Effector CD8-positive, alpha-beta T cell (primary cell): Measurements from ENCODE around the gene MYOF.
"Not testable (repeated sequence)": the region's sequence is repeated elsewhere in the genome, so short reads cannot be mapped to it uniquely, and the experiment has no call there.

Experiments used
- DNase-seq: peaks from one replicate; lab custom pipeline; 2025; lab: John Stamatoyannopoulos, UW

The MYOF gene

DNA sequence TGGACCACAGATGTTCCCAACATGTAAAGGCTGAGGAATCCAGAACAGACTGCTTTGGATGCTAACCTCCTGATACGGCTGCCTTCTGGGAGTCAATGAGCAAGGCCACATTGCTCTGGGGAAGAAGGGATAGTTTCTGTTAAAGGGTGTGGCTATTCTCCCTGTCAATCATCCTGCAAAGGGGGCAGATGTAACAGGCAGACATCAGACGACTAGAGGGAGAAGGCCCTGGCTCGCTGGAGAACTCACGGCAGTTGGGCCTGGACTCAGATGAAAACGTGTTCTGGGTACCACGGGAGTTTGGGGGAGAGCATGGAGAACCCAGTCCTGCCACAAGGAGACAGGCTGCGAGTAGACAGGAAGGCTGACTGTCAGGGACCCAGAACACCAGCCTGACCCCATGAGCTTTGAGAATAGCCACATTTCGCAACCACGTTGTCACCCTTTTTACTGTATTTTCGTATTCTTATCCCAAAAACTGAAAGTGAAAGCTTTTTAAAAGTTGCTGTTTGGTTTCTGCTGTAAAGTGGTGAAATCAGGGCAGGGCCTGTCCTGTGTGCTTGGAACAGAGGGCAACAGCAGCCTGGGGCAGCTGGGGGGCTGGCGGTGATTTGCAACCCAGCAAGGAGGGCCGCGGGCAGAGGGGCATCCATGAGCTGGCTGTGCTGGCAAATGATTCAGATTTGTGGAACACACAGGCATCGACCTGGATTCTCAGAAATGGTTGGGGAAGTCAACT is 95.3 kb downstream of the MYOF start:
- DNase-seq = no peak

DNA sequence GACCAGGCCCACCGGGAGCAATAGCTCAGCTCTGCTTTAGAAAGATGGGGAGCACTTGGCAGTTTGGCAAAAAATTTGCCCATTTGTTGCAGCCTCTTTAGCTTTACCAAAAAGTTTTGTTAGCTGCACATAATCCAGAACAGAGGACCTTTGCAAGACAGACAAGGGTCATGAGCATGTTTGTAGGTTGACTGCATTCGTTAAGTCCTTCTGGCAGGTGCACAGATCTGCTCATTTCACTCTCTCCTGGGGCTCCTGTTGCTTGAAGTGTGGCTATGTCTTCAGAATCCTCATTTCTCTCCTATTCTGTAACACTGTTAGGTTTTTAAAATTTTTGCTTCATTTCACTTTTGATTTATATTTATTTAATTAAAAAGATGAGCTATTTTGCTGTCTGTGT is 96.8 kb downstream of the MYOF start:
- no peak for DNase-seq

DNA sequence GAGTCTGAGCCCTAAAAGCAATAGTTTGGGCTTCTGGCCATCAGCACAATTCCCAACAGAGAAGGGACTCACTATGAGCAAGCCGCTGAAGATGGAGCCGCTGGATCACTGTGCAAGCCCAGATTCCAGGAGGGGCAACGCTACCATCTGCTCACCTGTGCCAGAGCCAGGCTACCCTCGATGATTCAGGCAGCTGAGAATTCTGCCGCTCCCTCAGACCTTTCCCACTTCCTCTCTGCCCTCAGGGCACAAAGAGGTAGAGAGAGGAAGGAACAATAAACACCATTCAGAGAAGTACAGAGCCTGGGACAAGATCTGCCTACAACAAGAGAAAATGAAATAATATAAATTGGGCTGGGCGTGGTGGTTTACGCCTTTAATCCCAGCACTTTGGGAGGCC is 98.1 kb downstream of the MYOF start:
- no peak for DNase-seq

DNA sequence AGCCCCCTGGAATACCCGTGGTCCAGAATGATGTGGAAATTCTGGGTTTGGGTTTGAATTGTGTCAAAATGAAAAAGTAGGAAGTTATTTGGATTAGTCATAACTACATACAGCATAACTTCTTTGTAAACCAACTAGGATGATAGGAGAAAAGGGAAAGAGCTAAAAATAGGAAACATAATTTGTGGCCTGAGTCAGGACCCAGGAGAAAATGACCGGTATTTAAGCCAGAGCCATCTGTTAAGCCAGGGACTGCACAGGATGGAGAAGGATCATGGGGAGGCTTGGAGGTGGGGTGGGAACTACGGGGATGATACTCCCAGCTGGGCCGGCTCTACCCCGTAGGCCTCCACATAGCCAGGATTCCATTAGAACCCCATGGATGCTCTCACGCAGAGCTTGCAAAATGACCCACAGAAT is 98.6 kb downstream of the MYOF start:
- no peak for DNase-seq

DNA sequence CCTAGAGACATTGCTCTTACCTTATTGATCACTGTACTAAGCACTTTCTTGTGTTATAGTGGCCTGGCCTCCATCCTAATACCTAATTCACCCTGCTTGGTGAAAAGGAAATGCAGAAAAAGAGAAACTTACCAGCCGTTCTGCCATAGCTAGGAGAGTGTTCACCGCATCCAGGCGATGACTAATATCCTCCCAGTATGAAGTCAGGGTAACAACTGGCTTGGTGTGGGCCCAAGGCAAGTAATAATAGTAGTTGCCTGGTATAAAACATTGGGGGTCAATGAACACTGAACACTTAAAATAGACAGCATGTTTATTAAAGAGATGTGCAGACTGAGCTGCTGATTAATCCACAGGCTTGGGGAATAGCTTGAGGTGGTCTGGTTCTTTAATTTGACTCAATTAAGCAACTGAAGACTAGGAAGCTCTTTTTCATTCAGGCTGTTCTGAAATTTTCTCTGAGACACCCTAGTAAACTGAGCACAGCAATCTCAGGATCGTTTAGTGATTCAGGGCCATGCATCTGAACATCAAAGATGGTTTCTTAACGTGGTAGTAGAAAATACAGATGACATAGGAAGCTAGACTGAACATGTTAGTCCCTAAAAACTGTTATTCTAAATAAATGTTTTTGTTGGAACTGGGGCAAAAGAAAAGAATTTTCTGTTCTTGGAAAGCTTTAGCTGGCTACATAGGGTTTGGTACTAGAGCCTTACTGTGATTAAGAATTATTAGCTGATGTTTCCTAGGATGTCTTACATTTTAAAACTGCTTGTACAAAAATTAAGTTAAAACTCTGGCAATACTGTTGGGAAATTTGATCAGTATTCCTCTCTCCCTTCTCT is 102.2 kb downstream of the MYOF start:
- DNase-seq = no peak

DNA sequence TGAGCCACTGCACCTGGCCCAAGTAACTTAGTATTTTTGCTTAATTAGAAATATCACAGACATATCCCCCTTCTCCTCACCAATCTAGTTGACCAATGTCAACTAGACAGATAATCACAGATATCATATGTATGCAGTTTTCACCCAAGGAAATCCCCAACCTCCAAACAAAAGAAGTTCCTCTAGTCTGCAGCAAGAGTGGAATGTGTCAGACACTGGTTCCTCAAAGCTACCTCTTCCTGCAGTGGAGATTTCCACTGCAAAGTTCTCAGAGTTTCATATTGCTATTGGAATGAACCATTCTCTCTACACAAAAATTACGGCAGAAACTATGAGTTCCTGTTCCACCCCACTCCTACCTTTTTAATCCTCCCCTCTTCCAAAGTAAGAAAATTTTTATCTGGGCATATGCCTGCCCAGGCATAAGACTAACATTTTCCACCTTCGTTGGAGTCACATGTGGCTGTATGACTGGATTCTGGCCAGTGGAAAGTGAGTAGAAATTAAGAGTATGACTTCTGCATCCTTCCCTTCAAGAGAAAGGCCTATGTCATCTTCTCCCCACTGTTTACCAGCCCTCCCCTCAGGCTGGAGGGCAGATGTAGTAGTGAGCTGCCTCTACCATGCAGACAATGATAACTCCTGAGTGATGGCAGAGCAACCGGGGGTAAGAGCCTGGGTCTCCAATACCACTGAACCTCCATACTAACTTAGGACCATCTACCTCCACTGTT is 103.0 kb downstream of the MYOF start:
- DNase-seq = no peak

DNA sequence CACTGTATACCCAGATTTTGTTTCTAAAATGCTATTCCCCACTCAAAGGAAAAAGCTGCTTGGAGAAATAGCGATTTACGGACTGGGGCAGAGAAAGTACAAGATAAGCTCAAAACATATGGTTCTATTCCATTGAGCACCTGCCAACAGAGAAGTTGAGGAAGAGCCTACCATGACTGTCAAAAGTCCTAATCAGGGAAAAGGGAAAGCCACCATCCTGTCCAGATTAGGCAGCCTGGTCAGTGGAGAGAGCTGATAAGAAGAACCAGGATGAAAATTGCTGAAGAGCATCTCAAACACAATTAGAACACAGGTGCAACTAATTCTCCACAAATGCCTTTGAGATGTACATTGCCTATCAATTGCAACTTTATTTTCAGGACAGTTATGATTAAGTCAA is 104.1 kb downstream of the MYOF start:
- DNase-seq = no peak

DNA sequence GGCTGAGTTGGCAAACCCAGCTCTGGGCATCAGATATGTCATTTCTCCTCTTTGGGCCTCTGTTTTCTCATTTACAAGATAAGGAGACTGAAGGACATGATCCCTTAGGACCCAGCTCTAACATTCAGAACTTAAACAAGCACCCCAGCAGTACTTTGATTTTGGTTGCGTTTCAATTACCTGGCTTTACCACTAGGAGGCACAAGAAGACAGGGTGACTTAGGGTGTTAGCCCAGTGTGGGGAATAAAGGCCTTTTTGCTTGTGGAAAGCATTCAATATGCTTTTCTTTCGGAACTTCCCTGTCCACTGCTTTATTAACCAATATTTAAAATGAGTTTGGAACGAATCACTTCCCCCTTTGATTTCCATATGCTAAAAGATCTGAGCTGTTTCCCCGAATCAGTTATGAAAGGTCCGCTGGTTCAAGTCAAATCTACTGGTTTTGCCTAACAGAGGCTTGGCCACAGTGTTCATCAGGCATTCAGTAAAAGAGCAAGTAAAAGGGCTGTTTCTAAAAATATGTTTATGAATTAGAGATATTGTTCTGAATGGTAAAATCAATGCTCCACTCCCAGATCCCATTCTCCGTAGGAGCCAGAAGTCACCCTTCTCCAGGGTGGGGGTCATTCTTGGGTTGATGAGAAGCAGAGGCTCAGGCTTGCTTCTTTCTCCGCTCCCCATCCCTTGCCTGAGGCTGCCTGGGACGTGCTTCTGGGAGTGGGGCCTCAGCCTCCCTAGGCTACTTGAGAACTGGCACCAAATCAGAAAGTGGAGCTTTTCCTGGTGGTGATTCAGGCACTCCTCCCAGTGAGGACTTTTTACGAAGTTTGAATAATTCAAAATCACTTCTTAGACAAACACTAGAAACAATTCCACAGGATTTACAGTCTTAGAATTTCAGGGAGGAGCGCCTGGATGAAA is 105.5 kb downstream of the MYOF start:
- DNase-seq = no peak

DNA sequence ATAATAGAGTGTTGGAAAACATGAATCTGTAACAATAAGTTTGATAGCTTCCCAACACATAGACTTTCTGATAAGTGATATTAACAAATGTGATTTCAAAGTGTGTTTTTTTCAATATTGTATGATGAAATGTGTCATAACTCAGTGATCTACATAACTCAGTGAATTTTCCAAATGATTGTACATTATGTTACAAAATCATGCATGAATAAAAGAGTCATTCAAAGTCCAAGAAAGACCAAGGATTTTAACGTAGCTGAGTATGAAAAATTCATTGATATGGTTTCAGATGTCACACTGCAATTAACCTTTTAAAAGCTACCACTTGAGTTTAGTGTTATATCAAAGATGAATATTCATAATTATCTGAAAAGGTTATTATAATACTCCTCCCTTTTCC is 111.2 kb downstream of the MYOF start:
- no peak for DNase-seq

DNA sequence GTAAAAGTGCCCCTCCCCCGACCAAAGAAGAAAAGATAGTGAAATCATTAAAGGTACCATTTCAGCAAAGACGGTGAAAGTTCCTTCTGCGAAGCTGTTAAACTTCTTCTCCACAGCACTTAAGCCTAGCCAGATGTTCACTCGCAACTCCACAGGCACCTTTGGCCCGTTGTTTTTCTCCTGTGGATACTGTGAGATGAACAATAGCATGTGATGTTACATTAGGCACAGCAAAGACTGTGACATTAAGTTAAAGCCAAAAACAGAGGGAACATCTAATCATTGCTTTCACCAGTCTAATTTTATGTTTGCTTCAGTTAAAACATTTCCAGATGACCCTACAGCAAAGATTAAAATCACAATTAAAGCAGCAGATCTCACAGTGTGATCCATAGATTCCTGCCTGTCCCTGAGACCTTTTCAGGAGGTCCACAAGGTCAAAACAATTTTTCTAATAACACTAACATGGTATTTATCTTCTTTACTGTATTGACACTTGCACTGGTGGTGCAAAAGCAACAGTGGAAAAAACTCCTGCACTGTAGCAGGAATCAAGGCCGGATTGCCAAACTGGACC is 112.5 kb downstream of the MYOF start:
- no peak for DNase-seq

DNA sequence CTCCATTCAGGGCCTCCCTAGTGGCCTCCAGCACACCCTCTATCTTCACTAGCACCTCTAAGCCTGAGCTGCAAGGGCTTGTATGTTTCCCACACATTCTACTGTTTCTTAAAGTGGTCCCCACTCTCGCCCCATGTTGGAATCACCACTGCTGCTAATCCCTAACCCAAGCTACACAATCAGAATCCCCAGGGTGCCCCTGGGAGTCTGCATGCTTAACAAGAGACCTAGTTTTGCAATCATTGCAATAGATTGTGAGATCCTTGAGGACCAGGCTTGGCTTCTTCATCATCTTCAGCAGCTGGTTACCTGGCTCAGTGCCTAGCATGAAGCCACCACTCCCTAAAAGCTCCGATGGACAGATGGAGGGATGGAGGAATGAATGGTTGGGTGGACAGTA is 113.9 kb downstream of the MYOF start:
- DNase-seq = no peak

DNA sequence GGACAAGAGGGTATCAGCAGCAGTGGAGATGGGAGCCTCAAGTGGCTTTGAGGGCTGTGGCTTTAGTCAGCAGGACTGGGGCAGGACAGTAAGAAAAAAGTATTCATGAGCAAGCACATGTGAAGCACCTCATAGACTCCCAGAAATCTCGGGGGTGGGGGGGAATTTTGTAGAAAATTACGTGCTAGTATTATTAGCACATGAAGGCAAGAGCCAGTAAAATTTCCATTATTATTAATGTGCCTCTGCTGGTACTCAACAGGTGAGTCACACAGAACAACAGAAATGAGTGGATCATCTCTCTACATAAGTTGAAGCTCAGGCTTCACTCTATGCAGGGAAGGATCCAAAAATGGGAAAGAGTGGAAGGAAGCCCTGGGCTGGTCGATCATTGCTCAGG is 114.5 kb downstream of the MYOF start:
- no peak for DNase-seq

DNA sequence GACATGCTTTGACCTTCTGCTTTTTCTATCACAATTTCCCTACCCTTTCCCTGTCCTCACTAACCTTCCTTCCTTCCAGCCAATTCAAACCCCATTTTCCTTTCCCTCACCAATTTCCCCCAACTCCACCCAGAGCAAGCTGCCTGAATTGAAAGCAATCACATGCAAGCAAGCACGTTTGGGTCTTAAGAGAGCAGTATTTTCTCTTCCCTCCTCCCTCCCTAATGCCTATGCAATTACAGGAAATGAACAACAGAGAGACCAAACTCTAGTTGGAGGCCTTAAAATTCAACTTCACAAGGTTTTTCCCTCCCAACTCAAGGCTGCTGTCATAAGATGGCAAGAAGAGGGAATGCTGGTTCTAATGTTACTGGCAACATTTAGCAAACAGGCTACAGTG is 117.2 kb downstream of the MYOF start:
- DNase-seq = no peak

DNA sequence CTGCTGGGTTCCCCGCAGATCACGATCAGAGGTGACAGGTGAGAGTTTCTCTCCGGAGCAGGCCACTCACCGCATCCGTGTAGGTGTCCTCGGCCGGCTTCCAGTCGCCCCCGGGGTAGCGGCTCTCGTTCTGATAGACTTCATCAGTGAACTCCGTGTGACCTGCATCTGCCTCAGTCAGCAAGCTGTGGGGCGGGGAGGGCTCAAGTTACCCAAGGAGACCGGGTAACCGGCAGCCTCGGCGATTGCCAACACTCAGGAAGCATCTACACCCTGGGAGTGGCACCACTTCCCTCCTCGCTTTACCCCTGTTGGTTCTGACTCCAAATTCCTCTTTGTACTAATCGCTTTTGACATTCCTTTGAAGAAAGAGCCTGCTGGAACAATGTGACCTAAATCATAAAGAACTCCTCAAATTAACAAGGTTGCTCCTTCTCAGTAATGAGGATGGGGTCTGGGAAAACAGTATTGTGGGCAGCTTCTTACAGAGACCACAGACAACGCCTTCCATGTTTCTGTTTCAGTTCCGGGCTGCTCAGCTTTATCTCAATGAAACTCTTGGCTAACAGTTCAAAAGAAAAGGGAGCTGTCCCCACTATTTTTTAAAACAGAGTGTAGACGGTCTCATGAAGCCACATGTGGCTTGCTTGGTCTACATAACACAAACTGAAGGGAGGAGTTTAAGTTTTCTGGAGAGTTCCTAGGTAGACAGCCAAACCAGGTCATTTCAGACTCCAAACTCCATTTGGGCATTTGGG is 118.1 kb downstream of the MYOF start:
- DNase-seq = no peak

DNA sequence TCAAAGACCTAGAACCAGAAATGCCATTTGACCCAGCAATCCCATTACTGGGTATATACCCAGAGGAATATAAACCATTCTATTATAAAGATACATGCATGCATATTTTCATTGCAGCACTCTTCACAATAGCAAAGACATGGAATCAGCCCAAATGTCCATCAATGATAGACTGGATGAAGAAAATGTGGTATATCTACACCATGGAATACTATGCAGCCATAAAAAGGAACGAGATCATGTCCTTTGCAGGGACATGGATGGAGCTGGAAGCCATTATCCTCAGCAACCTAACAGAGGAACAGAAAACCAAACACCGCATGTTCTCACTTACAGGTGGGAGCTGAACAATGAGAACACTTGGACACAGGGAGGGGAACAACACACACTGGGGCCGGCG is 123.7 kb downstream of the MYOF start:
- not testable (repeated sequence) for DNase-seq

DNA sequence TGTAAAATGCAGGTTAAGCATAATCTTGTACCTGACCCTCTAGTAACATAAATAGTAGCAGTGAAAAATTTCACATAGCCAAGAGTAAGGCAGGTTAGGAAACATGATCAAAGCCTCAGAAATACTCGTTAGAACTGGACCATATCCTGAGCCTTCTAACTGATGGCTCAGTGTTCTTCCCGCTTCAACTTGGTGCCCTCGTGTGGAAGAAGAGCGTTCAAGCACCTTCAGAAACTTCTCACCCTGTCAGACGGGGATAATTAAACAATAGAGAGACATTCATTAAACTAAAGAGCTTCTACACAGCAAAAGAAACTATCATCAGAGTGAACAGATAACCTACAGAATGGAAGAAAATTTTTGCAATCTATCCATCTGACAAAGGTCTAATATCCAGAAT is 124.5 kb downstream of the MYOF start:
- DNase-seq = no peak

DNA sequence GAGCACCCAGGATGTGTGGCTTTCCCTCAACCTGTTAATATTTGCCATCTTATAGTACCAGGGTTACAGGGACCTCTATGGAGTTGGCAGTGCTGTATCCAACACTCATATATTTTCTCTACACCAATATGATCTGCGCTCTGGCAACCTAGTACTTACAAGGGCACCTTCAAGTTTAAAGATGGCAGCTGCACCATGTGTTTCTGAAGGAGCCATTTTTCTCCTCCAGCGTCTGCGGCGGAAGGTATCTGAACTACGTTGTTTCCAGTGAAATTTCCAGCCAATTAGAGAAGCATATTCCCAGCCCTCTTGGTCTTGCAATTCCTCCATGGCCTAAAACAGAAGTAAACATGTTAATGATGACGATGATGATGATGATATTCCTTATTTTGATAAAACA is 125.6 kb downstream of the MYOF start:
- DNase-seq = no peak

DNA sequence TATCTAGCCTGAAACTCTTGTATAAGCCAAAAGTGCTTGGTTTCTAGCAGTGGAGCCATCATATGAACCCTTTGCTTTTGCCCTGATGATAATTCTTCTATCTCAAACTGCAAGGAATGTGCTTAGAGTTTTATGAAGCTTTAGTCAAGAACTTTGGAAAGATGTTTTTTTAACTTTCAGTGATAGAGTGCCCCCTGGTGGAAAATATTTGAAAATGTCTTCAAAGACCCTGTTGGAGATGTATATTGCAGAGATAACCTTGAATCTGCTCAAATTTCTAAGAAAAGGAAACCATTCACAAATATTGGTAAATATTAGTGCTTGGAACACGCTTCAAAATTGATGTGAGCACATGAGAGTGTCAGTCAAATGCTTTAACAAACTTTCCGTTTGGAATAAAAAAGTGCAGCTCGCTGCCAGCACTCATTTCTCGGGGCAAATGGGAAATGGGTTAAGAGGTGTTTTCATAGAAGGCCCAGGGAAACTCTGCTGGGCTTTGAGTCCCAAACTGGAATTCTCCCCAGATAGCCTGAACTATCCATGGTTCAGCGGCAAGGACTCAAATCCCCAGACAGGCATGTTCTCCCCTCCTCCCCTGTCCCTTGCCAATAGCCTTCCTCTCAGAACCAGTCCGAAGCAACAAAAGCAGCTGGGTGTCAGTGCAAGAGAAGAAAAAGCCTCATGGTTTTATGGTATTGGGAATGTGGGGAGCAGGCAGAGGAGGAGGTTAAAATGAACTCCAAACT is 129.3 kb downstream of the MYOF start:
- DNase-seq = no peak

DNA sequence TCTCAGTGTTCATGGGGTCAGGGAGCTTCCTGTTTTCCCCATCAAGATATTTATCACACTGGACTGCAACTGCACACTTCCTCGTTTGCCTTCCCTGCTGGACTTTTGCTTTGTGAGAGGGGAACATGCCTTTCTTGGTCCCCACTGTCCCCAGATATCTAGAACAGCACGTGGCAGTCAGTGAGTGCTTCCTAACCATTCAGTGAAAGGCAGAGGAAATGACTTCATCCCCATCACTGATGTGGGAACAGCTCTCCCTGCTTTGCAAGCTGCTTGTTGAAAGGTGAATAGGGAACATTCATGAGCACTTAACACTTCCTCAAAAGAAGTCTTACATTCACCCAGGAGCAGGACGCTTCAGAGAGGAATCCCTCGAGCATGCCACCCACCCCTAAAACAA is 135.4 kb downstream of the MYOF start:
- no peak for DNase-seq

DNA sequence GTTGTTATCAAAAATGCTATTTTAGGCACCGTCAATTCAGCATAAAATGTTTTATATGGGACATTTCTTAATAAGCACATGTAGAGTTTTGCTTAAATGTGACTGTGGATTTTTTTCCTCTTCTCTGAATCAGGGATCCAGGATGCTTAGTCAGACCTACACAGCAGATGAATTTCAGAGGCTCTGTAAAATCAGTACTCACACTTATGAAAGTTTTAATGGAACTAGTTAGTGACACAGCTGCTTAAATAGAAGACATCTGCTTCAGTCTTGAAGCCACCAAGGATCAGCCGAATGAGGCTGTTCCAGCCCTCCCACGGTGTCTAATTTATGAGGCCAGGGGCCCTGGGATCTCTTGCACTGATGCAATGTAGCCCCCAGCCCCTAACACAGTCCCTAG is 136.0 kb downstream of the MYOF start:
- DNase-seq = no peak
